ENCODE results near the gene PDCD1.
"Not testable (repeated sequence)": the region's sequence is repeated elsewhere in the genome, so short reads cannot be mapped to it uniquely, and the experiment has no call there.

The PDCD1 gene

DNA sequence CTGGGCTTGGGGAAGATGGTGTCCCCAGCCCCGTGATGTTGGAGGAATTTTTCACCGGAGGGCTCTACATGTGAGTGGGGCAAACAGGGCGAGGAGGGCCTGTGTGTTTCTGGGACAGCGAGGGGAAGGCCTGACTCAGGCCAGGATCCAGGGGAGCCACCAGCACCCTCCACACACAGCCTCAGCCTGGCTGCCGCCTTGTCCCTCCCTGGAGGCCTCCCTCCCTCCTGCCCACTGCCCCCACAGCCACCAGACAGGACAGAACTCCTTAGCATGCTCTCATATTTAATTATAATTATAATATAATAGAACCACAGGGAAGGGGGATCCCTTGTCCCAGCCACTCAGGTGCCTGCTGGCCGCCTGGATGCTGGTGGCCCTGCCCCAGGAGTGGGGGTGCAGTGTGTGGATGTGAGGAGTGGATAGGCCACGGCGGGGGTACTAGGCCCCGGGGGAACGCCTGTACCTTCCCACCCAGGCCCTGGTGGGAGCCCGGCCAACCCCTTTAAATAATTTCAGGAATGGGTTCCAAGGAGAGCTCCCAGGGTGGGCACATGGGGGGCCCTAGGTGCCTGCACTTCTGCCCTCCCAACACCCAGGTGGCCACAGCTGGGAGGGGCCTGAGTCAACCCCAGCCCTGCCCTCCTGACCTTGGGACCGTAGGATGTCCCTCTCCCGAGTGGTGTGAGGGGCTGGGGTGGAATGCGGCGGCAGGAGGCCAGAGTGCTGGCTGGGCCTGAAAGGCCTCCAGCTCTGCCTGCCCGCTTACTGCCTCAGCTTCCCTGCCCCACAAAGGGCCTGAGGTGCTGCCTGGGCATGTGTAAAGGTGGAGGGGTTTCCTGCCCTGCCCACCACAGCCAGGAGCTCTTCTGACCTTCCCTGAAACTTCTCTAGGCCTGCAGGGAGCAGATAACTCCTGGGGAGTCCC is 8.8 kb downstream of the PDCD1 start:
- no peak for DNase-seq

DNA sequence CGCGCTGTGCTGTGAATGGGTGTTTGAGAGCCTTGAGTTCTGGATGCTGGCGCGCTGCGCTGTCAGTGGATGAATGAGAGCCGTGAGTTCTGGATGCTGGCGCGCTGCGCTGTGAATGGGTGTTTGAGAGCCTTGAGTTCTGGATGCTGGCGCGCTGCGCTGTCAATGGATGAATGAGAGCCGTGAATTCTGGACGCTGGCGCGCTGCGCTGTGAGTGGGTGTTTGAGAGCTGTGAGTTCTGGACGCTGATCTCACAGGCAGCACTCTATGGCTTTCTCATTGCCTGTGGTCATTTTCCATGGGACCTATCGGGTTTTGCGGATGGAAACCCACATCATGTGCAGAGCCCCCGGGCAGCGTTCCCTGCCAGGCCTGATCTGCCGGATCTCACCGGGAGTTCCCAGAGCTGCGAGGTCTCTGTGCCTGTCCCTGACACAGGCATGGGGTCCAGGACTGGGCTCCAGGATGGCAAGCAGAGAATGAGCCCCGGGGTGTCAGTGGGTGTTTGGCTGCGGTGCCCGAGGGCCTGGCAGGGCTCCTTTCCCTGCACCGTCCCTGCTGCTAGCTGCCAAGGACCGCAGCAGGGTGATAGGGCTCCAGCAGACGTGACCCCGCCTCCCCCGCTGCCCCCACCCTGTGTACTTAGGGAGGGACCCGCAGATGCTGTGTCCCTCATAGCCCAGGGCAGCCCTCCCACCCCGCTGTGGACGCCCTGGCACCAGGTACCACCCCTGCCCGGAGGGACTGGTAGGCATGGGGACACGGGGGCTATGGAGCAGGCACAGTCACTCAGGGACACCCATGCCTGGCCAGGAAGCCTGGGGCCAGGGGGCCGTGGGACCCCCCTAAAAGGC is 9.7 kb downstream of the PDCD1 start:
- no peak for DNase-seq

GRCh38 chr2:241846406-241846805 is 12.3 kb downstream of the PDCD1 start:
- DNase-seq: no peak

- no peak for DNase-seq
Observed at GRCh38 chr2:241844831-241845578, 13.7 kb downstream of the PDCD1 start.

- DNase-seq: peak; percentile 93
Observed at GRCh38 chr2:241844066-241844728, 14.5 kb downstream of the PDCD1 start.

- no peak for DNase-seq
Observed at GRCh38 chr2:241843321-241844065, 15.2 kb downstream of the PDCD1 start.

DNA sequence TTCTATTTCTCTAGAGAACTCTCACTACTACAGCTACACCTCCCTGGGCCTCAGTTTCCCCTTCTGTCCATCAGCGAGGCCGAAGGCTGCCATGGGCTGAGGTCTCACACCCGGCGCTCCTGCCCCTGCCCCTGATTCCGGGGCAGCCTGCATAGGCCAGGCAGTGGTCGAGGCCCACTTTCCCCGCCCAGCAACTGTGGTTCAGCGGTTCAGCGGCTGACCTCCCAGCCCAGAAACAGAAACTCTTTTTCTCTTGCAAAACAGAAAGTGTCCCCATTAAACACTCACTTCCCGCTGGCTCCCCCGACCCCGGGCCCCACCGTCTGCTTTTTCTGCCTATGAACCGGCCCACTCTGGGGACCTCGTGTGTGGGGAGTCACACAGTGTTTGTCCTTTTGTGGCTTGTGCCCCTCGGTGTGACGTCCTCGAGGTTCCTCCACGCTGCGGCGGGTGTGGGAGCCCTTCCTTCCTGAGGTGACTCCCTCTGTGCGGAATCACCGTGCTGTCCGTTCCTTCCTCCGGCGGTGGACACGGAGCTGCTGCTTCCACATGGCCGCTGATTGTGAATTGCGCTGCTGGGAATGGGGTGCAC is 16.0 kb downstream of the PDCD1 start:
- DNase-seq: peak; percentile 96

DNA sequence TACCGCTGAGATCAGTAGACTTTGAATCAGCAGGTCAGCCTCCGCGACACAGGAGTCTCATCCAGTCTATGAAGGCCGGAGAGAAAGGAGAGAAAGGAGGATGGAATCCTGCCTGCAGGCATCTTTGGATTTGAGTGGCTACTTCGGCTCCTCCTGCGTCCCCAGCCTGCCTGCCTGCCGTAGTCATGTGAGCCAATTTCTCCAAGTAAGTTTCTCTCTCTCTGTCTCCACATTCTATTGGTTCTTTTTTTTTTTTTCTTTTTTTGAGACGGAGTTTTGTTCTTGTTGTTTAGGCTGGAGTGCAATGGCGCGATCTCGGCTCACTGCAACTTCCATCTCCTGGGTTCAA is 16.7 kb downstream of the PDCD1 start:
- DNase-seq: no peak

DNA sequence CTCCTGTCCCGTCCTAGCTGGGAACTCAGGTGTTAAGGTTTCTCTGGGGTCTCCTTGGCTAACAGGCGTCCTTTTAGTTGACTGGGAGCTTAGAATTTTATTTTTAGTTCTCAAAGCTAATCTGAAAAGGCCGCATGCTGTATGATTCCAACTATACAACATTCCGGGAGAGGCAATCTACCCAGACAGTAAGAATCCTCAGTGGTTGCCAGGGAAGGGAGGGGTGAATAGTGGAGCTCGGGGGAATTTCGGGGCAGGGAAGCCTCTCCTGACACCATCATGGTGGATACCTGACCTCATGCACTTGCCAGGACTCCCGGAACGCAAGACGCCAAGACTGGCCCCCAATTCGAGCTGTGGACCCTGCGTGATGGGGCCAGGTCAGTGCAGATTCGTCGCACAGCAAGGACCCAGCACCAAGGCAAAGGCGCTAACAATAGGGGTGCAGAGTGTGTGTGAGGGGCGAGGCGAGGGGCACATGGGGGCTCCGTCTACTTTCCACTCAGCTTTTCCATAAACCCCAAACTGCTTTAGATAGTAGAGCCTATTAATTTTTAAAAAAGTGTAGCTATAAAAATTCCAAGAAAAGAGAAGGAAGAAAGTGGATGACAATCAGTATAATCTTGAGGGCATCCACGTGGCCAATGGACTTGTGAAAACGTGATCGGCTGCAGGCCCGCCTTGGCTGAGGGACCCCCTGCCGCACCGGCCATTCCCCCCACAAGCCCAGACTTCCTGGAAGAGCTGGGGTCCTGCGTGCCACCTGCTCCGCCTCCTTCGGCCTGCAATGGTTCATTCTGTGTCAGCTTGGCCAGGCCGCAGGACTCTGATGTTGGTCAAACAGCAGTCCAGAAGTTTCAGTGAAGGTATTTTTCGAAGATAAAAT is 17.3 kb downstream of the PDCD1 start:
- no peak for DNase-seq

DNA sequence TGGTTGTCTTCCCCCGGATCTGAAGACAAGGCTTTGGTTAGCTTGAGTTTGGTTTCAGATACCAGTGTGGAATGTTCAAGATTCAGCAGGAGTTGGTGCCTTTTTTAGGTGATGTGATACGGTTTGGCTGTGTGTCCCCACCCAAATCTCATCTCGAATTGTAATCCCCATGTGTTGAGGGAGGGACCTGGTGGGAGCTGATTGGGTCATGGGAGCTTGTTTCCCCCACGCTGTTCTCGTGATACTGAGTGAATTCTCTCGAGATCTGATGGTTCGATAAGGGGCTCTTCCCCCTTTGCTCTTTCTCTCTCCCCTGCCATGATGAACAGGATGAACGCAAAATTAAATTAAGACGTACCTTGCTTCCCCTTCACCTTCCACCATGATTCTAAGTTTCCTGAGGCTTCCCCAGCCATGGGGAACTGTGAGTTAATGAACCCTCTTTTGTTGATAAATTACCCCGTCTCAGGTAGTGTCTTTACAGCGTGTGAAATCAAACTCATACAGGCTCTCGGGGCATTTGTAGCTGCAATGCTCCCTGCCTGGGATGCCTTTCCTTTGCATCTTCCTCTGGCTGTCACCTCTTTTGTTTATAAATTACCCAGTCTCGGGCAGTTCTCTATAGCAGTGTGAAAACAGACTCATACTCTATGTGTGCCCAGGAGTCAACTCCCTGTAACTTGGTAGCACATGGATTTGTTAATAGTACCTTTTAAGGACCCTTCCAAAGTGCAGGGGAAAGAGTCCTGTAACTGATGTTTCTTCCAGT is 21.3 kb downstream of the PDCD1 start:
- no peak for DNase-seq

DNA sequence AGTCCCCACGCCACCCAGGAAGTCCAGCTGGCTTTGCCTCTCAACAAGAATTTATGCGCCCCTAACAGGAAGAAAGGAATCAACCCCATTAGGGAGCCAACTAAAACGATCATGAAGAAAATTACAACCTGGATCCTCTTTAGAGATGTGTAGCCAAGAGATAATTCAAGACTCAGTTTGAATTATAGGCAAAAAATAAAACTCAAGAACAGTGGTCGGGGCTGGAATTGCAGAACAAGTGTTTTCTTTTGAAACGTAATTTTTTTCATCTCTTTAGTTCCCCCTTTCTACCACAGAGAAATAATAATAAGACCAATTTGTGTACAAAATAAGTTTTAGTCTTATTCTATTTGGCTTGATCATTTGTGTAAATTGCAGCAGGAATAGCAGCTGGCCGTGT is 22.4 kb downstream of the PDCD1 start:
- no peak for DNase-seq

GRCh38 chr2:241835611-241836010 is 23.1 kb downstream of the PDCD1 start:
- DNase-seq: no peak

GRCh38 chr2:241834527-241835210 is 24.0 kb downstream of the PDCD1 start:
- no peak for DNase-seq

DNA sequence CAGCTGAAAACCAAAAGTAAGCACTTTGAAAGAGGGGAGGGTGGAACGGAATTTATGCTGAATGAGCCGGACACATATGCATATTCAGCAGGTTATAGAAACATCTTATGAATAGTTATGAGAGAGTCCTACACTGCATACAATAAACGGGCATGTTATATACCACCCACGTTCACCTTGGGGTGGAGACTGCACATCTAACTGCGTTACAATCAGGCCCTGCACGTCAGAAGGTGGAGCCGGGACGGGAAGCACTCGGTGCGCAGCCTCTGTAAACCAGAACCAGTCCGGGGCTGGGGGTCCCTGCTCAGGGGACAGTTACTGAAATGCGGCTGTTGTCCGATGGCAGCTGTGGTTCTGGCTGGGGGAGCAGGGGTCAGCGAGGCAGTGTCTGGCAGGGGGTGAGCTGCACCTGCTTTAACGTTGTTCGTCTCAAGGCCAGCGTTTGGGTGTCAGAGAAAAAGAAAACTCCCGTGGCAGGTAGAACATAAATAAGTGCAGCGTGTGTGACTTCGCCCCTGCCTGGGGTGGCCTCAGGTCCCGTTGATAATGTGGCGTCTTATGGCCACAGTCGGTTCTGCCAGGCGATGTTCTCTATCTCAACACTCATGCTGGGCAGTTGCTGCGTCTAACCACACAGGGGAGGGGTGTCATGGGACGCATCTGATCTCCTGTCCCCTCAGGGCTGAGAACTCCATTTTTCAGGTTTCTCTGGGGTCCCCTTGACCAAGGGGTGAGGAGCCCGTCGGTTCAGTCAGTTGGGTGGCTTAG is 24.8 kb downstream of the PDCD1 start:
- not testable (repeated sequence) for DNase-seq

DNA sequence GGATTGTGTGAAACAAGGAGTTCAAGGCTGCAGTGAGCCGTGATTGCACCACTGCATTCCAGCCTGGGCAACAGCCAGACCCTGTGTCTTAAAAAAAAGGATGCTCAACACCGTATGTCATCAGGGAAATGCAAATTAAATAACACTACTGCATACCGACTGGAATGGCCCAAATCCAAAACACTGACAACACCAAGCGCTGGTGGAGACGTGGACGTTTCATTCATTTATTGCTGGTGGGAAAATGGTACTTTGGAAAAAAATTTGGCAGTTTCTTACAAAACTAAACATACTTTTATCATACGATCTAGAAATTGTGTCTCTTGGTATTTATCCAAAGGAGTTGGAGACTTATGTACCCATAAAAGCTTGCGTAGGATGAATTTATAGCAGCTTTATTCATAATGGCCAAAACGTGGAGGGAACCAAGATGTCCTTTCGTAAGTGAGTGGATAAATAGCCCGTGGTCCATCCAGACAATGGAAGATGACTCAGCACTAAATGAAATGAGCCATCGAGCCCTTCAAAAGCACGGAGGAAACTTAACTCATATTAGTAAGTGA is 25.5 kb downstream of the PDCD1 start:
- no peak for DNase-seq

DNA sequence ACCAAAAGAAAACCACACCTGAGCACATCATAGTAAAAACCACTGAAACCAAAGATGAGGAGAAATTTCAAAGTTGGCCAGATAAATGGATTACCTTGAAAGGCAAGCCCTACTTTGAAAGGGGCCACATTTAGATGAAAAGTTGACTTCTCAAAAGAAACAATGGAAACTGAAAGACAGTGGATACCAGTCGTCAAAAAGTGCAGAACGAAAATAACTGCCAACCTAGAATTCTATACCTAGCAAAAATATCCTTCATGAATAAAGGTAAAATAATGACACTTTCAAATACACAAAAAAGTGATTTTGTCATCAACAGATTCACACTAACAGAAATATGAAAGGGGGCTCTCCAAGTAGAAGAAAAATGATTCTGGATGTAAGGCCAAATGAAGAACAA is 31.3 kb downstream of the PDCD1 start:
- no peak for DNase-seq

DNA sequence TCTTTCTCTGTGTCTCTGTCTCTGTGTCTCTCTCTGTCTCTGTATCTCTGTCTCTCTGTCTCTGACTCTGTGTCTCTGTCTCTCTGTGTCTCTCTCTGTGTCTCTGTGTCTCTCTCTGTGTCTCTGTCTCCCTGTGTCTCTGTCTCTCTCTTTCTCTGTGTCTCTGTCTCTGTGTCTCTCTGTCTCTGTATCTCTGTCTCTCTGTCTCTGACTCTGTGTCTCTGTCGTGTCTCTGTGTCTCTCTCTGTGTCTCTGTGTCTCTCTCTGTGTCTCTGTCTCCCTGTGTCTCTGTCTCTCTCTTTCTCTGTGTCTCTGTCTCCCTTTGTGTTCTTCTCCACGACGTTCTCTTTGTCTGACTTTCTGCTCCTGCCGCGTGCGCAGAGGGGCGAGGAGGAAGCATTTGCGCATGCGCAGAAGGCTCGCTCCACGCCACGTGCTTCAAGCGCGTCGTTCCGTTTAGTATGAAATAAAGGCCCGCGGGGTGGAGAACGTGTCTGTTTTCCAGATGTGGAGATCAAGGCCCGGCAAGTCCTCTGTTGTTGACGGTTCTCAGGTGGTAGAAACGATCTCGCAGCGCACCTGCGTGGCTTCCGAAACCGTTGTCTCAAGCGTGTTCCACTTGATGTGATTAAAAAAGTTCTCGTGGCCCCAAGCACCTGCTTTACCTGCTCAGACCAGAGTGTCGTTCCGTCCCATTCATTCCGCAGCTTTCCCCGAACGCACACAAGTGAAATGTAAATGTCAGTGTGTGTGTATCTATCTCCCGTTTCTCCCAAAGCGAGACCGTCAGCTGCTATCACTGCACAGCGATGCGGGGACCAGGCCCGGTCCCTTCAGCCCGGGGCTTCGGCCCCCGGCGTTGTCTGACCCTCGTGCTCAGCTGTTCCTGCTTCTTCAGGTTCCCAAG is 34.9 kb downstream of the PDCD1 start:
- not testable (repeated sequence) for DNase-seq
